ENCODE data around the gene ADCY4. TPM values are rescaled to one million over a fixed set of nuclear protein-coding genes. Genes with fewer than 3 reads are reported as not detected.
A peak's percentile ranks its signal among the peaks of the same experiment; 100 is the strongest.

Gene ADCY4
- total and polyA plus RNA-seq, 10 of the 15 experiments (the other 5 are each of a cell fraction or from before 2014, with no cell fraction given) = 0.05 to 0.87 (median 0.21) TPM; not detected in 1

- CTCF ChIA-PET = interaction anchor here (0.7 to 13.4 kb wide), 10 partner anchors 9 to 241 kb away, joined by 3 to 368 read pairs (median 18); partner anchors contain the start of genes CIDEB, LTB4R, LTB4R2 and MDP1
- FAIRE-seq (no peak), ATAC-seq (peak; percentile 5; the same call in 2 of the 3 replicates), DNase-seq (ENCODE audit: low read depth, low spot score) (no peak)
- H3K9ac ChIP-seq (ENCODE audit: control insufficient read depth, insufficient read depth, low read length) = peak overlapping the region; percentile 74
- peaks cover 10 to 30% of the 10 kb centered on the region in 2 experiments for H3K36me3 ChIP-seq (ENCODE audit: control insufficient read depth in 2 of 2, insufficient read depth in 2 of 2, low read length in 1 of 2)
- H3K4me1 ChIP-seq (ENCODE audit: control insufficient read depth, insufficient read depth, low read length) = peaks cover 25% of the 10 kb centered on the region
- H3K4me2 ChIP-seq (ENCODE audit: control insufficient read depth, insufficient read depth) = peak overlapping the region; percentile 92
- no peak overlapping the region for H2AFZ ChIP-seq (ENCODE audit: control insufficient read depth, low read depth, low read length)
- H4K20me1 ChIP-seq (ENCODE audit: control insufficient read depth, insufficient read depth) = no peaks in the 10 kb centered on the region
- intact Hi-C loops (cut with micrococcal nuclease; ENCODE audit: unreplicated experiment) (loop anchor here (5.0 kb wide), 2 partner anchors 152 to 207 kb away; partner anchors contain the start of genes PCK2, PSME2 and RNF31), in situ Hi-C loops (cut with MboI) (loop anchor here (5.0 kb wide), 1 partner anchor 57 kb away; the partner anchor contains the start of gene TINF2)
- H3K4me3 ChIP-seq = peak overlapping the region; percentile 96
- no TSS peak for BruUV-seq (replicated peaks)
- POLR2A ChIA-PET = interaction anchor here (1.1 to 9.0 kb wide), 7 partner anchors 9 to 138 kb away, joined by 3 to 118 read pairs (median 7); partner anchors contain the start of genes CIDEB, IRF9, MDP1 and TINF2
- no peaks in the 10 kb centered on the region for H3K9me3 ChIP-seq (replicated peaks; ENCODE audit: control insufficient read depth, insufficient read depth, low read length)
- 24% methylated on average over 7 of the region's 7 CpGs for WGBS (ENCODE audit: insufficient coverage, insufficient replicate concordance, low lambda C conversion rate, missing lambda C conversion rate)
- no peaks in the 10 kb centered on the region for H3K27me3 ChIP-seq (replicated peaks in 1 of 2; ENCODE audit: control insufficient read depth in 2 of 2, insufficient read depth in 2 of 2, low read length in 1 of 2)
- RAD21 ChIA-PET (ENCODE audit: unreplicated experiment) = interaction anchor here (1.0 to 7.8 kb wide), 10 partner anchors 9 to 241 kb away, joined by 3 to 231 read pairs (median 5); partner anchors contain the start of genes CIDEB, IPO4, RABGGTA and TINF2
- SMC1A ChIA-PET (ENCODE audit: uncharacterized antibody, unreplicated experiment) = interaction anchor here (1.0 to 10.1 kb wide), 10 partner anchors 8 to 190 kb away, joined by 3 to 201 read pairs (median 16); partner anchors contain the start of genes CIDEB, IRF9, MDP1 and RABGGTA
- H3K27ac ChIP-seq (ENCODE audit: control insufficient read depth, insufficient read depth) = peak overlapping the region; percentile 51
- peaks cover 23% of the 10 kb centered on the region for H3K79me2 ChIP-seq (ENCODE audit: control insufficient read depth, insufficient read depth, low read length)
- TF ChIP-seq TARDBP (IDR thresholded peaks at IDR 0.05; ENCODE audit: borderline replicate concordance) (no peak), JUNB (IDR thresholded peaks at IDR 0.05) (no peak), IRF4 (IDR thresholded peaks at IDR 0.05; ENCODE audit: low read depth, low read length) (no peak), ZZZ3 (IDR thresholded peaks at IDR 0.05; ENCODE audit: control insufficient read depth, insufficient read length, low read depth) (no peak), ZNF687 (IDR thresholded peaks at IDR 0.05) (no peak), ZBTB11 (CRISPR knock-in tag; IDR thresholded peaks at IDR 0.05) (no peak), ZNF24 (IDR thresholded peaks at IDR 0.05) (no peak), BRCA1 (IDR thresholded peaks at IDR 0.05; ENCODE audit: low read depth, low read length) (no peak), HDAC2 (IDR thresholded peaks at IDR 0.05) (no peak), CTCF (IDR thresholded peaks at IDR 0.05 in 2 of 3, conservative IDR thresholded peaks at IDR 0.05 in 1 of 3; ENCODE audit: control insufficient read depth in 2 of 3, extremely low read depth in 1 of 3, insufficient read depth in 1 of 3, low read depth in 3 of 3, low read length in 3 of 3) (no peak), TAF1 (IDR thresholded peaks at IDR 0.05; ENCODE audit: borderline replicate concordance, low read depth, low read length) (no peak)
These were observed 36.0 kb downstream of the ADCY4 start for GRCh38 chr14:24298892-24299254.
